NT2/D1 (cell line): ENCODE measurements around the gene ZNF804B.

Experiments used
- SUZ12 ChIP-seq: IDR thresholded peaks from 2 replicates; pipeline ENCODE4 v1.6.1; 2011; ENCODE audit not compliant: insufficient read length, insufficient read depth; ENCODE audit errors: extremely low read depth
- YY1 ChIP-seq: IDR thresholded peaks from 2 replicates; pipeline ENCODE4 v1.6.1; 2011; ENCODE audit not compliant: insufficient read length, insufficient read depth
- ZNF274 ChIP-seq: IDR thresholded peaks from 2 replicates; pipeline ENCODE4 v1.6.1; 2011; ENCODE audit warnings: mild to moderate bottlenecking, low read depth, low read length

- no peak for TF ChIP-seq ZNF274
- no peak for TF ChIP-seq YY1
- TF ChIP-seq SUZ12 = no peak
These were observed 204.9 kb downstream of the ZNF804B start for GRCh38 chr7:88964418-88964817.
